T-helper 17 cell (primary cell): Measurements from ENCODE around the gene SRSF2. TPM values are rescaled to one million over a fixed set of nuclear protein-coding genes. Genes with fewer than 3 reads are reported as not detected.
"Not testable (repeated sequence)": the region's sequence is repeated elsewhere in the genome, so short reads cannot be mapped to it uniquely, and the experiment has no call there.

ENCODE experiments used
- ATAC-seq: fragments of 150-1000 bp; cut with Tn5 transposase; 2 replicates; pipeline ENCODE4 v1.10.0; 2021; ENCODE audit warnings: mild to moderate bottlenecking, moderate library complexity
- DNase-seq, 3 donors: peaks; one replicate each; pipeline versions ENCODE4 v3.0.0 to v3.0.0-alpha.2; 2020 to 2021
- H3K9me3 ChIP-seq: one replicate; pipeline ENCODE4 v1.7.0; 2013; ENCODE audit warnings: low read length, mild to moderate bottlenecking; ENCODE audit not compliant: control insufficient read depth, poor library complexity, severe bottlenecking
- H3K27ac Mint-ChIP-seq: one replicate; pipeline ENCODE4 v1.8.0; 2022; ENCODE audit warnings: mild to moderate bottlenecking, moderate library complexity, mixed read lengths
- H3K27me3 Mint-ChIP-seq: one replicate; pipeline ENCODE4 v1.8.0; 2022; ENCODE audit warnings: mixed read lengths
- H3K36me3 Mint-ChIP-seq: one replicate; pipeline ENCODE4 v1.8.0; 2022; ENCODE audit warnings: low read depth, mixed read lengths
- H3K4me1 Mint-ChIP-seq: one replicate; pipeline ENCODE4 v1.8.0; 2022; ENCODE audit warnings: mild to moderate bottlenecking, mixed read lengths
- H3K4me3 Mint-ChIP-seq: one replicate; pipeline ENCODE4 v1.8.0; 2022; ENCODE audit warnings: mild to moderate bottlenecking, moderate library complexity, mixed read lengths
- total RNA-seq, 4 donors: library from RNA in 2 of 4; stranded (reverse) in 2 of 4; gene quantifications; one replicate each; pipeline ENCODE4 v1.2.3 and lab custom pipeline; 2022 to 2026

SRSF2 gene
- total RNA-seq, 2 donors from 2014 or later: 351 to 393 TPM

DNA sequence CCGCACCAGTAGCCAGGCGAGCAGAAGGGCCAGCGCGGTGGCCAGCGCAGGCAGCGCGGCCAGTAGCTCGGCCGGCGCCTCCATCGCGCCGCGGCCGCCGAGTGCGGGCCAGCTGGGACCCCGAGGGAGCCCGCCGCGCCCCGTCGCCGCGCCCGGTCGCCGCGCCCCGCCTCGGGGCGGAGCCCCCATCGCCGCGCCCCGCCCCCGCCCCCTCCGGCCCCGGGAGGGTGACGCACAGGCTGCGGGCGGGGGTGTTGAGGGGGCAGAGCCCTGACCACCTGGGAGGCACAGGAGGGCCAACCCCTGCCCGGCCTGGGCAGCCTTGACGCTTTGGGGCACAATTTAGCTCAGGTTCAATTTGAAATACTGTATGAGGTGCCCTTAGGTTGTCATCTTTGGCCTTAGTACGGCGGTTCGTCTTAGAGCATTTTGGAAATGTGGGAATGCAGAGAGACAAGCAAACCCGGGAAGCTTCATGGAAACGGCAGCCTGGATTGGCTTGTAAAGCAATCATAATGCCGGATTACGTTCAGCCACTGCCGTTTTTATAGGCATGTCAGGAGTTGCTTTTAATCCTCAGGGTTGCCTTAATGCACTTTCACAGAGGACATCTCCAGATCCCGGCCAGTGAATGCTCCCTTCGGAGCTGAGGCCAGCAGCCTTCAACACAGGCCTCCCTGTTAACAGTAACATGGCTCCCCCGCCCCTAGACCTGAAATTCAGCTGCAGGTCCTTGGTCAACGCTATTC, 26.1 kb downstream of the SRSF2 start, which contains the start of gene MXRA7:
TSS of gene MXRA7 (minus strand) at position 103 of the 749 bp plus-strand sequence. CDS start at position 84, 19 bp downstream.
- peaks cover 29% of the 10 kb centered on the region for H3K4me1 Mint-ChIP-seq
- H3K36me3 Mint-ChIP-seq: peaks cover 3% of the 10 kb centered on the region
- peak within 1 kb of the TSS; percentile 39 for H3K27ac Mint-ChIP-seq
- H3K27me3 Mint-ChIP-seq: no peaks in the 10 kb centered on the region
- H3K4me3 Mint-ChIP-seq: peak within 1 kb of the TSS; percentile 80
- peak; percentile 24 to 57 (median 54) for DNase-seq
- H3K9me3 ChIP-seq: no peaks in the 10 kb centered on the region
- peak; percentile 70 for ATAC-seq

DNA sequence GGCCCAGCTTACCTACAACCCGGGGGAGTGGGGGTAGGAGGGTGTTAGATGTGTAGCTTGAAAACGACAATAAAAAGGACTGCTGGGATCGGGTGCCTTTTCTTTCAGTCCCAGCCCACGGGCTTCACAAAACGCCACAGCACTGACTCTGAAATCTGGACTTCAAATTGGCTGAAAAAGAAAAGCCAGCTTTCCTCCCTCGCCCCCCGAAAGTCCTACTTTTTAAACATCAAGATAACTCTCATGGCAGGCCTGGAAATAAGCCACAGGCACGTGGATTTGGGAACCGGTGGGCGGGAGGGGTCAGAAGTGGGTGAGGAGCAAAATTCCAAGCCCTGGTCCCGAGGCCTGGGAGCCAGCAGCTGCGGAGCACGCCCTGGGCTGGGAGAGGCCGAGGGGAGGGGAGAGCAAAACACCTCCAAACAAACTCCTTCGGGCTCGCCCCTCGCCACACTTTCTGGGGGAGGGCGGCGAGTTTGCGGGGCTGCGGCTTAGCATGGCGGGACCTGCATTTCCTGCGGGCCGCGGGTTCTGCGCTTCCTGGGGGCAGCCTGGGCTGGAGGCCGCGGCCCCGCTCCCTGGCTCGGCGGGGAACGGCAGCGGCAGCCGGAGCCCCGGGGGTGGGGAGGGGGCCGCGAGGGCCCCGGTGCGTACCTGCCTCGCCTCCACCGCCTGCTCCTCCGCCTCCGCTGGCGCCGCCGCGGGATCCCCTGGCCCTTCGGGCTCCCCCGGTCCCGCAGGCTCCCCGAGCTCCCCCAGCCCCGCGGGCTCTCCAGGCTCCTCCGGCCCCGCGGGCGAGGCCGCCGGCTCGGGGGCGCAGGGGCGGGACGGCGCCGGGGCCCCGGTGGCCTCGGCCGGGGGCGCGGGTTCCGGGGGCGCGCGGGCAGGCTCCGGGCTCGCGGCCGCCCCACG, 26.9 kb downstream of the SRSF2 start:
- peak overlapping the region; percentile 71 for H3K4me3 Mint-ChIP-seq
- H3K27ac Mint-ChIP-seq, H3K27me3 Mint-ChIP-seq, H3K9me3 ChIP-seq, H3K36me3 Mint-ChIP-seq, DNase-seq: not testable (repeated sequence)
- peaks cover 22% of the 10 kb centered on the region for H3K4me1 Mint-ChIP-seq
- ATAC-seq: peak; percentile 39

DNA sequence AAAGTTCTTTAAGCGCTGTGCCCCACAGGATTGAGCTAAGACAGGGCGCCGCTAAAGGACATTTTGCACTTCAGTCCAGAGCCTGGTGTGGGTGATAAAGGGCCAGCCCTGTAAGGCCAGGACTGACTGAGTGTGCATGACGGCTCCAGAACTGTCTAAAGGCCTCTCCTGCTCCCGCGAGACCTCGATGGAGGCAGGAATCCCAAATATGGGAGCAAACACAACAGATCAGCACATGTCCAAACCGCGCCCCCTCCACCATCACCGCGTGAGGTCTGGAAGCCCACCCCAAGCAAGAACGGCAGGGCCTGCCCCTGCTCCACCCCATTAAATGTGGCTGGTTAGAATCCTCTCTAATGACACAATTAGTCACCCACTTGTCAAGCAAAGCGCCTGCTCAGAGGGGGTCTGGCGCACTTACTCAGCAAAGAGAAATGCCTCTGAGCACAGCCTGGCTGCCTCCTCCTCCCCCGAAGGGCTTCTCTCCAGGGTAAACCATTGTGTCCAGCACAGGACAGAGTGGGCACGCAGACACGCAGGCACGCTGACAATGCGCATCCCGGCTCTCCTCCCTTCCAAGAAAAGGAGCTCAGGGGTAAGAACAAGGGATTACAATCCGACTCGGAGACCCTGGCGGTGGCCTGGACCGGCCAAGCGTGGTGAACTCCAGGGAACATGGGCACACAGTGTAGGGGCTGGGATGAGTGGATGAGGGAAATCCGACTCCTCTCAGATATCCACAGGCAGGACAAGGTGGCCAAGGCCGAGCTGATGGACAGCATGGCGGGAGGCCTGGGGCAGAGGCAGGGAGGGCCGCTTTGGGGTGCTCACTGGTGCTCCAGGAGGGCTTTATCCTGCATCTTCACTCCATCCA, 27.8 kb downstream of the SRSF2 start:
- H3K9me3 ChIP-seq: no peaks in the 10 kb centered on the region
- Mint-ChIP-seq H3K36me3 (peaks cover 2% of the 10 kb centered on the region), H3K27ac (no peak overlapping the region), H3K4me3 (peak overlapping the region; percentile 71), H3K27me3 (no peaks in the 10 kb centered on the region), H3K4me1 (peaks cover 18% of the 10 kb centered on the region)
- ATAC-seq: no peak
- DNase-seq: no peak

DNA sequence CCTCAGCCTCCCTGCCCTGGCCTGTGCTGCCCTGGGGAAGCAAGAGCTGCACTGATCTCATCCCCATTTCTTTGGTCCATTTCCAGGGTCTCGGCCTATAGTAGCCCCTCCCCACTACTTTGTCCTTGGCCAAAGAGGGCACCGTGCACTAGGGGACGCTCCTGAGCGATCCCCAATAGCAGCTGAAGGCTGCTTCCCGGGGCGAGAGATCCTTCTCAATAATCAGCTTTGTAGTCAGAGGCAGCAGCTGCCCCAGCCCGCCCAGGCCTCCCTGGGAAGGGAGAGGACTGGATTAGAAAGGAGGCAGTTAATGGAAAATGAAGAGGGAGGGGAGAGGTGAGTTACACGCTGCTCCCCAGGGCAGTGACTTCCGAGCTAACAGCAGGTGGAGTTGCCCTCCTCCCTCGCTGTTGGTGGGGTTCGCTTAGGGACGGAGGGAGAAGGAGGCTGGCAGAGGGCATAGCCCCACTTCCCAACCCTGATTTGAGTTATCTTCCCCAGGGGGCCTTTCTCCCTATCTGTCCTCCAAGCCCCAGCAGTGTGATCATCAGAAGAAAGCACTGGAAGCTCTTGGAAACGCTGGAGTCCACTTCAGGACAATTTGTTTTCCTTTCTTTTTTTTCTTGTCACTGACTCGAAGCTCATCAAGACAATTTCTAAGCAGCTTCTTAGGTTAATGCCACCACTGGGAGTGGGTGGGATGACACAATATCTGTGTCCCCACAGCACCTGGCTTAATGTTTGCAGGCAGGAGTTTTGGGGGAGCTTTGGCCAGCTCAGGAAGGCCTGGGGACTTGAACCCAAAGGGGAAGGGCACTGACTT, 28.9 kb downstream of the SRSF2 start:
- H3K36me3 Mint-ChIP-seq: no peaks in the 10 kb centered on the region
- DNase-seq (no peak), ATAC-seq (no peak)
- no peak overlapping the region for H3K4me3 Mint-ChIP-seq
- no peaks in the 10 kb centered on the region for H3K9me3 ChIP-seq
- H3K4me1 Mint-ChIP-seq: peaks cover 9% of the 10 kb centered on the region
- no peak overlapping the region for H3K27ac Mint-ChIP-seq
- no peaks in the 10 kb centered on the region for H3K27me3 Mint-ChIP-seq

DNA sequence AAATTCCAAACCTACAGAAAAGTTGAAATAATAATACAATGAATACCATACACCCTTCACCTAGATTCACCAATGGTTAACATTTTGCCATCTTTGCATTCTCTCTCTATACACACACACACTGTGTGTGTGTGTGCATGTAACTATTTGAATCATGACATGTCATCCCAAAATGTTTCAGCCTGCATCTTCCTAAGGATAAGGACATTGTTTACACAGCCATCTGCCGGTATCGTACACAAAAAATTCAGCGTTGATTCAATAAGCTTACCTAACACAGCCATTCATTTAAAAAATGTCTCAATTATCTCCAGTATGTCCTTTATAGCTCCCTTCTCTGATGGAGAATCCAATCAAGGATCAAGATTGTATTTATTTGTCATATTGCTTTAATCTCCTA, 30.3 kb downstream of the SRSF2 start:
- Mint-ChIP-seq H3K4me3 (no peak overlapping the region), H3K4me1 (peaks cover 9% of the 10 kb centered on the region), H3K27me3 (no peaks in the 10 kb centered on the region), H3K27ac (no peak overlapping the region), H3K36me3 (no peaks in the 10 kb centered on the region)
- ATAC-seq (no peak), DNase-seq (no peak)
- H3K9me3 ChIP-seq: no peaks in the 10 kb centered on the region

DNA sequence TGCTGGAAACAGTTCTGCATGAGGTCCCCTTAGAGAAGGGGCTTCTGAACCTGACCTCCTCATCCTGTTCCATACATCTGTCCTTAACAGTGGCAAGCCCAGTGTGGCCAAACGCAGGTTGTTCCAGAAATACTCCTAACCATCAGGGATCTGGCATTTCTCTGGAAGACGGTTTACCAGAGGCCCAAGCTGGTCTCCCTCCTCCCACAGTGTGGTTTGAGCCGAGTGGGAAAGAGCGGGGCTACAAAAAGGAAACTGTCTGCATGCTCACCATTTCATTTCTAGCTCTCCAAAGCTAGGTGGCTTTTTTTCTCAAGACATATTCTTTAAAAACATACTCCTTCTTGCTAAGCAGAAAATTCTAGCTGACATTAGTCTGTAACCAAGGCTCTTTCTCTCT, 32.3 kb downstream of the SRSF2 start:
- Mint-ChIP-seq H3K36me3 (no peaks in the 10 kb centered on the region), H3K4me1 (peaks cover 7% of the 10 kb centered on the region), H3K4me3 (no peak overlapping the region), H3K27ac (no peak overlapping the region), H3K27me3 (no peaks in the 10 kb centered on the region)
- no peak for ATAC-seq
- no peaks in the 10 kb centered on the region for H3K9me3 ChIP-seq
- DNase-seq: no peak

DNA sequence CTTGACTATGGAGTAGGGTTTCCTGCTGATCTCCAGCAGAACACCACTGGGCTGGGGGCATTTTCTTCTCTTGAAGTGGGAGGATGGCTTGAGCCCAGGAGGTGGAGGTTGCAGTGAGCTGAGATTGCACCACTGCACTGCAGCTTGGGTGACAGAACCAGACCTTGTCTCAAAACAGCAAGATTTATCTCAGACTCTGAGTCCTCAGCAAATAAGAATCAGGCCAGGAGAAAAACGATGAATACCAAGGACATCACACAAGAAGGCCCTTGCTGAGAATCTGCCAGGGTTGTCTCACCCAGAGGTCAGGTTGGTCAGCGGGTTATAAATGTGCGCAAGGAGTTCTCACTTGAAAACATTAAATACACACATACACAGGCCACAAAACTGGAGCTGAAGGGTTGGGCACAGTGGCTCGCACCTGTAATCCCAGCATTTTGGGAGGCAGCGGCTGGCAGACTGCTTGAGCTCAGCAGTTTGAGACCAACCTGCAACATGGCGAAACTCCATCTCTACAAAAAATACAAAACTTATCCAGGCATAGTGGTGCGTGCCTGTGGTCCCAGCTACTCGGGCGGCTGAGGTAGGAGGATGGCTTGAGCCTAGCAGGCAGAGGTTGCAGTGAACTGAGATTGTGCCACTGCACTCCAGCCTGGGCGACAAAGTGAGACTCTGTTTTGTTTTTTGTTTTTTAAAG, 34.0 kb downstream of the SRSF2 start:
- no peaks in the 10 kb centered on the region for H3K27me3 Mint-ChIP-seq
- H3K27ac Mint-ChIP-seq: no peak overlapping the region
- no peak for DNase-seq
- H3K9me3 ChIP-seq: no peaks in the 10 kb centered on the region
- H3K36me3 Mint-ChIP-seq: no peaks in the 10 kb centered on the region
- peaks cover 7% of the 10 kb centered on the region for H3K4me1 Mint-ChIP-seq
- ATAC-seq: no peak
- no peak overlapping the region for H3K4me3 Mint-ChIP-seq

DNA sequence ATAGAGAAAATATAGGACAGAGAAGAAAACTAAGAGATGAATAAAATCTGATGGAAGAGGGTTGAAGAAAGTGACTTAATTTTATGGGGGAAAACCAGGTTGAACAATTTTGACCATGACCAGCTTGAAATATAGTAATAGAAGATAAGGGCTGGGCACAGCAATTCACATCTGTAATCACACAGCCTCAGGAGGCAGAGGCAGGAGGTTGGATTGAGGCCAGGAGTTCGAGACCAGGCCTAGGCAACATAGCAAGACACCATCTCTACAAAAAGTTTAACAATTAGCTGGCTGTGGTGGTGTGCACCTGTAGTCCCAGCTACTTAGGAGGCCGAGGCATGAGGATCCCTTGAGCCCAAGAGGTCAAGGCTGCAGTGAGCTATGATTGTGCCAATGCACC, 35.1 kb downstream of the SRSF2 start:
- Mint-ChIP-seq H3K36me3 (no peaks in the 10 kb centered on the region), H3K27me3 (no peaks in the 10 kb centered on the region), H3K4me3 (no peak overlapping the region), H3K27ac (peak overlapping the region; percentile 9), H3K4me1 (peaks cover 7% of the 10 kb centered on the region)
- no peaks in the 10 kb centered on the region for H3K9me3 ChIP-seq
- DNase-seq (no peak), ATAC-seq (no peak)

DNA sequence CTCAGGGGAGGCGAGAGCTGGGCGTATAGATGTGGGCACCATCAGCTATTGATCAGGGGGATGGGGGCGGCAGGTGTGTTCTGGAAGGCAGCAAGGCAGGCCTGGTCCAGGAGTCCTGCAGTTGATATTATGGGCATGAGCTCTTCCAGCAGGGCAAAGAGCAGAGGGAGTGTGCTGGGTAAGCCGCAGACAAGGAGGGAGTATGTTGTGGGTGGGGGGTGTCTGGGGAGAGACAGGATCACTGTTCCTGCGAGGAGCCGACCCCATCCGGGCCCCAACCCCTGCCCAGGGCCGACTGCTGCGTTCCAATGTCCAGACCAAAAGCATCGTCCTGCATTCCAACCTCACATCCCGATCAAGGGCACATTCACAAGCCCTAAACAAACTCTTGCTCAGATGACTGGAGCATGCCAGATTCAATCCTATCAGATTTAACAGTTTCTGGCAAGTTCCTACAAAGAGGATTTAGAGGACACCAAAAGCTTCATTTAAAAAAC, 35.6 kb downstream of the SRSF2 start:
- no peaks in the 10 kb centered on the region for H3K9me3 ChIP-seq
- Mint-ChIP-seq H3K27me3 (no peaks in the 10 kb centered on the region), H3K27ac (peak overlapping the region; percentile 9), H3K4me1 (peaks cover 13% of the 10 kb centered on the region), H3K4me3 (no peak overlapping the region), H3K36me3 (no peaks in the 10 kb centered on the region)
- ATAC-seq (no peak), DNase-seq (no peak)

DNA sequence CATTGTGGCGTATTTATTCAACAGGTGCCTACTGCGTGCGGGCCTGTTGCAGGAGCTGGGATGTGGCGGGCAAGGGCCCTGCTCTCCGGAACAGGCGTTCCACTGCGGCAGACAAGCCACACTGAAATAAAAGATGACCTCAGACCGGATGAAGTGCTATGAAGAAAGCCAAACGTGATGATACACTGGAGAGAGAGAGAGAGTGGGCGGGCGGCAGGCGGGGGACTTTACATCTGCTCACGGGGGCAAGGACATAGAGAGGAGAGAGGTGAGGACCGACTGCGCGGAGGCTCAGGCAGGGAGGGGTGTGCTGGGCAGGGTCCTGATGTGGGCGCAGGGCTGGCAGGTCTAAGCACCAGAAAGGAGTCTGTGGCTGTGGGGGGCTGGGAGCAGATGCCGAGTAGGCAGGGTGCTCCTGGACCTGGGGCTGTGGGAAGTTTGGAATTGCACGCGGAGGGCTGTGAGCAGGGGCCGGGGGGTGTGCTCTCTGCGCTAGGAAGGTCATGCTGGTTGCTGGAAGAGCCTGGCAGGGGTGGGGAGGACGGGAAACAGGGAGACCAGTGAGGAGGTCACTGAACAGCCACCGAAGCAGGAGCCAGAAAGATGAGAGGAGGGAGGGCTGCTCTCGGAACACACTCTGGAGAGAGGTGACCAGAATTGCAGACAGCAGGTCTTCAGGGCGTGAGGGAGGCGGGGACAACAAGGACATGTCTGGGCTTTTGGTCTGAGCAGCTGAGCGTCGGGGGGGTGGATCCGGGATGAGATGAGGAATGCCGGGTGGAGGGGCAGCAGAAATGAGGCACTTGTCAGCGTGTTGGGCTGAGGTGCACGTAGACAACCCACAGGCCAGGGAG, 36.3 kb downstream of the SRSF2 start:
- peaks cover 14% of the 10 kb centered on the region for H3K4me1 Mint-ChIP-seq
- no peaks in the 10 kb centered on the region for H3K36me3 Mint-ChIP-seq
- H3K27me3 Mint-ChIP-seq: no peaks in the 10 kb centered on the region
- DNase-seq: no peak
- H3K4me3 Mint-ChIP-seq: peak overlapping the region; percentile 68
- no peaks in the 10 kb centered on the region for H3K9me3 ChIP-seq
- peak; percentile 39 for ATAC-seq
- H3K27ac Mint-ChIP-seq: peak overlapping the region; percentile 57

DNA sequence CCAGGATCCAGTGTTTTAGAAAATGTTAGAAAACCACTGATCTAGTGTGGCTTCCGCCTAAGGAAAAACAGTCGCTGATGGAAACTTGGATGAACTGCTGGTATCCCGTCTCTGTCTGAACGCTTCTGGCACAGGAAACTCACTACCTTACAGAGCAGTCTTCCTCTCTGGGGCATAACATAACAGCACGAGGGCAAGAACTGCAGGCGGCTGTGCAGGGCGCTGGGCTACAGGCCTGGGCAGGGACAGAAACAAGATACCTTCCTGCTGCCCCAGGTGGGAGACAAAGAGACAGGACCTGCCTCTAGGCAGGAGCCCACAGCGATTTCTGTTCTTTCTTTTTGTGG, 36.9 kb downstream of the SRSF2 start:
- no peak for ATAC-seq
- peak overlapping the region; percentile 68 for H3K4me3 Mint-ChIP-seq
- no peaks in the 10 kb centered on the region for H3K9me3 ChIP-seq
- no peak for DNase-seq
- no peaks in the 10 kb centered on the region for H3K27me3 Mint-ChIP-seq
- H3K36me3 Mint-ChIP-seq: no peaks in the 10 kb centered on the region
- peak overlapping the region; percentile 57 for H3K27ac Mint-ChIP-seq
- peaks cover 18% of the 10 kb centered on the region for H3K4me1 Mint-ChIP-seq
